ENCODE data around the gene ESRP2.
A peak's percentile ranks its signal among the peaks of the same experiment; 100 is the strongest.

The ESRP2 gene

DNA sequence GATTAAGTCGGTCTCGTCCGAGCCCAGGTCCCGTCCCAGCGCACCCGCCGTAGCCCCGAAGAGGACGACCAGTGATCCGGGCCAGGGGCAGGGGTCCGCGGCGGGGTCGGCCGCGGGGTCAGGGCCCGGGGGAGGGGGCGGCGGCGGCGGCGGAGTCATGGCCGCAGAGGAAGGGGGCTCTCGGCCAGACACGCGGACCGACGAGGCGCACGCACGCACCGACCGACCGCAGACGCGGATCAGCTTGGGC, at the start of gene ESRP2:
TSS of gene ESRP2 (minus strand) at position 241 of the 250 bp plus-strand sequence. CDS start at position 159, 82 bp downstream.
- TF ChIP-seq Cebpa-rat (IDR thresholded peaks at IDR 0.05) = no peak
- Histone ChIP-seq H3K27ac (peak within 1 kb of the TSS in 10 of 11 experiments; percentile 58 to 87 (median 81); a peak in 19 of 22 replicates), H3K9ac (peak within 1 kb of the TSS; percentile 69 to 82 (median 77); a peak in 21 of 22 replicates), H4K20me1 (peaks cover 0 to 37% (median 0%) of the 10 kb centered on the region in 11 experiments; a peak in 7 of 22 replicates), H3K36me3 (peaks cover 3 to 16% (median 10%) of the 10 kb centered on the region in 11 experiments; a peak in 17 of 22 replicates), H3K4me1 (peaks cover 43 to 72% (median 54%) of the 10 kb centered on the region in 10 experiments), H3K4me3 (peak within 1 kb of the TSS; percentile 55 to 70 (median 62); a peak in 19 of 20 replicates), H3K4me2 (peak within 1 kb of the TSS; percentile 87 to 97 (median 92)), H3K9me3 (replicated peaks in 1 of 11) (peaks cover 0 to 16% (median 7%) of the 10 kb centered on the region in 11 experiments; a peak in 13 of 22 replicates), H3K27me3 (no peaks in the 10 kb centered on the region)

DNA sequence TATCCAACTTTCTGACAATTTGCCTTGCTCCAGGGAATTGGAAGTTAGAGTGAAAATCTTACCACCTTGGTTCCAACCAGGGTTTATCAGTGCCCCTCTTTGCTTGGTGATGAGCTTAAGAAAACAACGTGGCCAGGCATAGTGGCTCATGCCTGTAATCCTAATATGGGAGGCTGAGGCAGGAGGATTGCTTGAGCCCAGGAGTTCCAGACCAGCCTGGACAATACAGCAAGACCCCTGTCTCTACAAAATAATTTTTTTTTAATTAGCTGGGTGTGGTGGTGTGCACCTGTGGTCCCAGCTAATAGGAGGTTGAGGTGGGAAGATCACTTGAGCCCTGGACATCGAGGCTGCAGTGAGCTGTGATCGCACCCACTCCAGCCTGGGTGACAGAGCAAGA, 49.8 kb upstream of the ESRP2 start:
- Histone ChIP-seq H3K36me3 (peaks cover 6 to 66% (median 51%) of the 10 kb centered on the region in 11 experiments), H3K4me2 (peak overlapping the region; percentile 75 to 97 (median 91)), H3K4me1 (peaks cover 99 to 100% (median 100%) of the 10 kb centered on the region in 10 experiments), H3K27ac (peak overlapping the region; percentile 31 to 83 (median 79); a peak in 20 of 22 replicates), H3K27me3 (no peaks in the 10 kb centered on the region), H3K4me3 (peak overlapping the region; percentile 3 to 56 (median 36); a peak in 15 of 20 replicates), H3K9ac (peak overlapping the region; percentile 46 to 67 (median 60); a peak in 18 of 22 replicates), H3K9me3 (replicated peaks in 1 of 11) (no peaks in the 10 kb centered on the region), H4K20me1 (peaks cover 0 to 99% (median 6%) of the 10 kb centered on the region in 11 experiments; a peak in 16 of 22 replicates)
- TF ChIP-seq Cebpa-rat (IDR thresholded peaks at IDR 0.05) = no peak

DNA sequence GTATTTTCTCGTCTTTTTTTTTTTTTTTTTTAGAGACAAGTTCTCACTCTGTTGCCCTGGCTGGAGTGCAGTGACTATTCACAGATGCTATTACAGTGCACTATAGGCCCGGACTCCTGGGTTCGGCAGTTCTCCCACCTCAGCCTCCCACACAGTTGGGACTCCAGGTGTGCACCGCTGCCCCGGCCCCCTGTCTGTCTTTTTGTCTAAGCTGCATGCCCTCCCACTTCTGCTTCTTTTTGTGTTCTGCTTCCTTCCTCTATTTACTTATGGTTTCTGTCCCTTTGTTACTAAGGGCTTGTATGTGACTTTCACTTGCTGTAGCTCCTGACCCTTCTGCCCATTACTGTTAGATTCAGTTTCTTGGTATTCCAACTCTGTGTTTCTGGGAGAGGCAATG, 48.9 kb upstream of the ESRP2 start:
- Histone ChIP-seq H3K27ac (peak overlapping the region; percentile 31 to 83 (median 79); a peak in 21 of 22 replicates), H3K4me1 (peaks cover 92 to 100% (median 97%) of the 10 kb centered on the region in 10 experiments), H3K4me2 (peak overlapping the region; percentile 75 to 97 (median 91)), H3K9me3 (replicated peaks in 1 of 11) (no peaks in the 10 kb centered on the region), H4K20me1 (peaks cover 0 to 99% (median under 1%) of the 10 kb centered on the region in 11 experiments; a peak in 14 of 22 replicates), H3K27me3 (no peaks in the 10 kb centered on the region), H3K36me3 (peaks cover 0 to 66% (median 52%) of the 10 kb centered on the region in 11 experiments; a peak in 20 of 22 replicates), H3K4me3 (peak overlapping the region in 9 of 10 experiments; percentile 3 to 56 (median 41); a peak in 14 of 20 replicates), H3K9ac (peak overlapping the region; percentile 46 to 67 (median 60); a peak in 20 of 22 replicates)
- no peak for TF ChIP-seq Cebpa-rat (IDR thresholded peaks at IDR 0.05)

DNA sequence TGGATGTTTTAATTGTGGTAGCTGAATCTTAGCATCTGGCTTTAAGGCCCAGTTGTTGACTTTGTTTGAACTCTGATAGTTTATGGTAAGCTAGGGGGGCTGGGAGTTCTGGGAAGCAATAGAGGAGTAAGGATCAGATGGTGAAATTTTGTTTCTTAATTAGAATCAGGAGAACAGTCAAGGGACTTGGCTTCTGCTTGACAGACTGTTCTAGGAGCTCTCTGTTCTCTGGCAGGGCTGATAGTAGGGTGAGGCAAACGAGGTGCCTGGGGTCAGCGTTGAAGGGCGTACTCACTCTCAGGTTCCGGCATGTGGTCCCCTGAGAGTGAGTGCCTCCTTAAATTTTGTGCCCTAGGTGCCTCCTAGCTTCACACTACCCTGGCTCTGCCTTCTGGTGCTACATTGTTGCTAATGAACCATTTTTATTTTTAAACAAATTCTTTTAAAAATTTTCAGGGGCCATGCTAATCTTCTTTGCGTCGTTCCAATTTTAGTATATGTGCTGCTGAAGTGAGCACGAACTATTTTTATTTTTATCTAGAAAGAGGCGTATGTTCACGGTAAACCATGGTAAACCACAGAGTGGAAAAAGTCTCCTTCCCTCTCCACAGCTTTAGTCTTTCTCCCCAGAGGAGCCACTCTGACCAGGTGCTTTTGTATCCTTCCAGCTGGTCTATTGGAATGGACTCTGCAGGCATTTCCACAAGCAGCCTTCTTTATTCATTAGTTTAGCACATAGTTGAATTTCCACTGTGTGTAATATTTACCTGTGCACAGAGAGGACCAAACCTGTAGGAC, 48.1 kb upstream of the ESRP2 start:
- no peak for TF ChIP-seq Cebpa-rat (IDR thresholded peaks at IDR 0.05)
- Histone ChIP-seq H4K20me1 (peaks cover 0 to 96% (median 0%) of the 10 kb centered on the region in 11 experiments; a peak in 12 of 22 replicates), H3K4me1 (peaks cover 83 to 97% (median 92%) of the 10 kb centered on the region in 10 experiments), H3K9ac (peak overlapping the region; percentile 0 to 67 (median 60); a peak in 19 of 22 replicates), H3K27ac (peak overlapping the region; percentile 51 to 83 (median 79); a peak in 21 of 22 replicates), H3K36me3 (peaks cover 0 to 71% (median 60%) of the 10 kb centered on the region in 11 experiments; a peak in 20 of 22 replicates), H3K4me2 (peak overlapping the region; percentile 75 to 97 (median 91)), H3K4me3 (peak overlapping the region; percentile 0 to 49 (median 36); a peak in 15 of 20 replicates), H3K27me3 (no peaks in the 10 kb centered on the region), H3K9me3 (replicated peaks in 1 of 11) (no peaks in the 10 kb centered on the region; a peak in 1 of 22 replicates)

DNA sequence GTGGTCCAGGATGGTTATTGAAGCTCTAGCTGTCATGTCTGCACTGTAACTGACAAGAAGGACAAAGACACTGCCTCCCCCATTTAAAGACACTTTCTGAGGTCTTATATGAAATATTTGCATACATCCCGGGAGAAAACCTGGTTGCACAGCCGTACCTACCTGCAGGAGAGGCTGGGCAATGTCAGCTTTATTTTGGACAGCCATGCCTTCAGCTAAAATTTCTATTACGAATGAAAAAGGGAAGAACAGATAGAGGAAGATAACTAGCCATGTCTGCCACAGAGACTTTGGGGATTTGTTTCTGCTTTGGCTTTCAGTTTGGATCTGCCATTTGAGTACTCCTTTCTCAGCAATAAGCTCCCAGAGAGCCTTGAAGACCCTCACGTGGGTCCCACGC, 47.4 kb upstream of the ESRP2 start:
- Histone ChIP-seq H3K4me2 (peak overlapping the region; percentile 75 to 97 (median 91)), H4K20me1 (peaks cover 0 to 90% (median 0%) of the 10 kb centered on the region in 11 experiments; a peak in 12 of 22 replicates), H3K27ac (peak overlapping the region; percentile 51 to 83 (median 79); a peak in 21 of 22 replicates), H3K27me3 (no peaks in the 10 kb centered on the region), H3K36me3 (peaks cover 0 to 70% (median 61%) of the 10 kb centered on the region in 11 experiments; a peak in 20 of 22 replicates), H3K4me1 (peaks cover 77 to 90% (median 85%) of the 10 kb centered on the region in 10 experiments), H3K9me3 (replicated peaks in 1 of 11) (no peaks in the 10 kb centered on the region; a peak in 1 of 22 replicates), H3K4me3 (peak overlapping the region in 9 of 10 experiments; percentile 0 to 49 (median 41); a peak in 10 of 20 replicates), H3K9ac (peak overlapping the region; percentile 0 to 67 (median 60); a peak in 17 of 22 replicates)
- TF ChIP-seq Cebpa-rat (IDR thresholded peaks at IDR 0.05) = no peak

DNA sequence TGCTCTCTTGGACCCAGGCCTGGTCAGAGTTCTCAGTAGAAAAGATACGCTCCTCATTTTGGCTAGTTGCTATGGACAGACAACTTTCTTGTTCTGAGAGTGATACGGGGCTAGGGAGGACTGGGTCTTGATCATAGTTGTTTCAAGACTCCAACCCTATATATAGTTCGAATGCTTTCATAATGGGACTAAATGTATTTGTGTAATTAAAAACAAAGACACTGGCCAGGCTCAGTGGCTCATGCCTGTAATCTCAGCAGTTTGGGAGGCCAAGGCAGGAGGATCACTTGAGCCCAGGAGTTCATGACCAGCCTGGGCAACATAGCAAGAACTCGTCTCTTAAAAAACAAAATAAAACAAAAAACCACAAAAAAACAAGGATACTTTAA, 46.1 kb upstream of the ESRP2 start:
- Histone ChIP-seq H4K20me1 (peaks cover 0 to 77% (median 0%) of the 10 kb centered on the region in 11 experiments; a peak in 10 of 22 replicates), H3K9ac (no peak overlapping the region), H3K4me1 (peaks cover 64 to 78% (median 72%) of the 10 kb centered on the region in 10 experiments), H3K27me3 (no peaks in the 10 kb centered on the region), H3K9me3 (replicated peaks in 1 of 11) (no peaks in the 10 kb centered on the region; a peak in 3 of 22 replicates), H3K27ac (peak overlapping the region in 5 of 11 experiments; percentile 5 to 83 (median 13); a peak in 5 of 22 replicates), H3K4me3 (no peak overlapping the region), H3K4me2 (peak overlapping the region; percentile 75 to 97 (median 91); a peak in 21 of 22 replicates), H3K36me3 (peaks cover 0 to 69% (median 57%) of the 10 kb centered on the region in 11 experiments; a peak in 19 of 22 replicates)
- TF ChIP-seq Cebpa-rat (IDR thresholded peaks at IDR 0.05) = no peak

DNA sequence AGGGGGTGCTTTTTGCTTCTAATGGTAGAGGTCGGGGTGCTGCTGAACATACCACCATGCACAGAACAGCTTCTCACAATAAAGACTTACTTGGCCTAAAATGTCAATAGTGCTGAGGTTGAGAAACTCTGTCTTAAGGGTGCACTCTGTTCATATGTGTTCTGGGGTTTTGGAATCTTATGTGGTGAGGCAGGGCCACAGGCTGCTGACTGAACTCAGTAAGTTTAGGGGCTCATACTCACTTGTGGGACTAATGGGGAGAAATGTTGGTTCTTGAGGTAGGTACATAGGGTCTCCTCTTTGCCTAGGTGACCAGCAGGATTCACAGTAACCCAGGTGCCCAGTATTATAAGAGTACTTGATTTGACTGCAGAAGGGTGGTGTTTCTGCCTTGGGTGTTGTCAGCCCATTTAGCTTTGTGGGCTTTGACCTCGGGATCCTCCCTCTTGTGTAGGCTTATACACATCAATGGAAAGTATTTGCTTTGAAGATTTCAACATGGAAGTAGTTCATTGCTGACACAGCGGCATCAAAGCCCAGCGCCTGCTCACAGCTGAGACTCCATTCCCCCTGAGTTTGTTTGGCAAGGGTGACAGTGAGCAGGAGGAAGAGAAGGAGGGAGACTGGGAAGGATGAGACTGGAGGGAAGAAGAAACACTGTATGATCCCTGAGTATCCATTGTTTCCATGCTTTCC, 45.6 kb upstream of the ESRP2 start:
- no peak overlapping the region for H3K4me3 ChIP-seq

More for the DNA sequence above, 45.6 kb upstream of the ESRP2 start:
- no peaks in the 10 kb centered on the region; a peak in 3 of 22 replicates for H3K9me3 ChIP-seq (replicated peaks in 1 of 11)
- H4K20me1 ChIP-seq = peaks cover 0 to 76% (median 4%) of the 10 kb centered on the region in 11 experiments; a peak in 13 of 22 replicates
- peak overlapping the region in 5 of 11 experiments; percentile 5 to 83 (median 13); a peak in 4 of 22 replicates for H3K27ac ChIP-seq
- H3K4me2 ChIP-seq = peak overlapping the region; percentile 75 to 97 (median 91); a peak in 20 of 22 replicates
- H3K9ac ChIP-seq = no peak overlapping the region
- TF ChIP-seq Cebpa-rat (IDR thresholded peaks at IDR 0.05) = no peak
- no peaks in the 10 kb centered on the region for H3K27me3 ChIP-seq
- H3K36me3 ChIP-seq = peaks cover 0 to 69% (median 58%) of the 10 kb centered on the region in 11 experiments; a peak in 20 of 22 replicates
- H3K4me1 ChIP-seq = peaks cover 59 to 72% (median 67%) of the 10 kb centered on the region in 10 experiments
